Smooth muscle cell (in vitro differentiated cells): ENCODE data around the gene NRL. TPM values are rescaled to one million over a fixed set of nuclear protein-coding genes. Genes with fewer than 3 reads are reported as not detected.

Experiments
- DNase-seq: peaks from one replicate; lab custom pipeline; 2025; ENCODE audit not compliant: unreplicated experiment; lab: John Stamatoyannopoulos, UW
- H2AFZ ChIP-seq: fragments of 200-600 bp; sonication (generic); 2 replicates; pipeline ENCODE4 v1.6.0; 2016; ENCODE audit warnings: antibody characterized with exemption, low read depth, mild to moderate bottlenecking
- H3F3A ChIP-seq: fragments of 200-600 bp; sonication (generic); 2 replicates; pipeline ENCODE4 v1.6.0; 2017; ENCODE audit warnings: antibody characterized with exemption, low read depth
- H3K27ac ChIP-seq: fragments of 200-600 bp; sonication (generic); 2 replicates; pipeline ENCODE4 v1.5.1; 2016; ENCODE audit warnings: low read depth, mild to moderate bottlenecking
- H3K27me3 ChIP-seq: fragments of 200-600 bp; sonication (generic); 2 replicates; pipeline ENCODE4 v1.6.1; 2016; ENCODE audit warnings: low read depth, mild to moderate bottlenecking
- H3K36me3 ChIP-seq: fragments of 200-600 bp; sonication (generic); 2 replicates; pipeline ENCODE4 v1.5.1; 2016; ENCODE audit warnings: low read depth
- H3K4me1 ChIP-seq: fragments of 200-600 bp; sonication (generic); 2 replicates; pipeline ENCODE4 v1.5.1; 2016; ENCODE audit warnings: low read depth
- H3K4me2 ChIP-seq: fragments of 200-600 bp; sonication (generic); 2 replicates; pipeline ENCODE4 v1.6.0; 2016; ENCODE audit warnings: mild to moderate bottlenecking
- H3K4me3 ChIP-seq: fragments of 200-600 bp; sonication (generic); 2 replicates; pipeline ENCODE4 v1.5.1; 2016; ENCODE audit warnings: mild to moderate bottlenecking
- H3K79me2 ChIP-seq: fragments of 200-600 bp; sonication (generic); 2 replicates; pipeline ENCODE4 v1.6.0; 2016; ENCODE audit warnings: low read depth, mild to moderate bottlenecking
- H3K9ac ChIP-seq: fragments of 200-600 bp; sonication (generic); 2 replicates; pipeline ENCODE4 v1.6.0; 2016; ENCODE audit warnings: low read depth
- H3K9me3 ChIP-seq: fragments of 200-600 bp; sonication (generic); replicated peaks from 2 replicates; pipeline ENCODE4 v1.5.1; 2016; ENCODE audit warnings: low read depth
- H4K20me1 ChIP-seq: fragments of 200-600 bp; sonication (generic); 2 replicates; pipeline ENCODE4 v1.6.0; 2016; ENCODE audit warnings: low read depth
- CTCF ChIP-seq: fragments of 200-600 bp; sonication (generic); IDR thresholded peaks from 2 replicates; pipeline ENCODE4 v1.5.1; 2017; ENCODE audit warnings: borderline replicate concordance, mild to moderate bottlenecking, antibody characterized with exemption; ENCODE audit not compliant: insufficient read depth, poor library complexity, severe bottlenecking
- WGBS: methylation state at CpG from one replicate; pipeline ENCODE4 v1.1.7; 2016; ENCODE audit warnings: low lambda C conversion rate; 5-methylcytosine and 5-hydroxymethylcytosine counted together
- polyA plus RNA-seq: library from polyadenylated mRNA; unstranded; fragments of >200 nt; fragmentation: Nextera tagmentation; extraction: Ambion mirVana; gene quantifications from 2 replicates; pipeline ENCODE4 v1.2.1, GENCODE V29; 2016
- total RNA-seq: library from RNA; depleted of rRNA; stranded (reverse); fragments of >200 nt; gene quantifications from 2 replicates; pipeline ENCODE4 v1.2.3, GENCODE V29; 2014

NRL gene
- total and polyA plus RNA-seq, 2 experiments from 2014 or later = 1.3 to 1.9 TPM

DNA sequence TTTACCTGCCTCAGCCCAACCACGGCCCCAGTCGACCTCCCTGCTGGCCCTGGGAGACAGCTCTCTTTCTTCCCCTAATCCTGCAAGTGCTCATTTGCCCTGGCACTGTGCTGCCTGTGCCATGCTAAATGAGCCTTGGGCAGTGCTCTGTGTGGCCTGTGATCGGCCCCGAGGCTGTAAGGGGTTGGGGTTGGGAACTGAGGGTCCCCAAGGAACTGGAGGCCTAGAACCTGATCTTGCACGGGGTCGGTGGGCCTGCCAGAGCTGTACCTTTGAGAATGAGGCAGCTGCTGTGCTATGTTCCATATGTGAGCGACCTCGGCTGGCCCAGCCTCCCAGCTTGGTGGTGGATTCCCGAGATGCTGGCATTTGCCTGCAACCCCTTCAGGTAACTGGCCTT lies 35.3 kb upstream of the NRL start:
- no peak overlapping the region for H3K27ac ChIP-seq
- H3K4me1 ChIP-seq = peaks cover 15% of the 10 kb centered on the region
- H3K9me3 ChIP-seq = no peaks in the 10 kb centered on the region

GRCh38 chr14:24149302-24149969 lies 34.7 kb upstream of the NRL start:
- Histone ChIP-seq H3K36me3 (no peaks in the 10 kb centered on the region), H3K27ac (no peak overlapping the region), H3K4me1 (peaks cover 15% of the 10 kb centered on the region), H3K79me2 (peaks cover 24% of the 10 kb centered on the region), H3K4me2 (no peak overlapping the region), H2AFZ (no peak overlapping the region), H3K27me3 (no peaks in the 10 kb centered on the region), H3F3A (peaks cover 6% of the 10 kb centered on the region), H4K20me1 (peaks cover 9% of the 10 kb centered on the region), H3K9me3 (no peaks in the 10 kb centered on the region), H3K9ac (no peak overlapping the region), H3K4me3 (no peak overlapping the region)
- WGBS = 97% methylated on average over 3 of the region's 3 CpGs
- no peak for TF ChIP-seq CTCF
- DNase-seq = no peak

More for the DNA sequence above, 35.3 kb upstream of the NRL start:
- peaks cover 9% of the 10 kb centered on the region for H4K20me1 ChIP-seq
- no peak for TF ChIP-seq CTCF
- peaks cover 17% of the 10 kb centered on the region for H3K79me2 ChIP-seq
- H2AFZ ChIP-seq = no peak overlapping the region
- no peak overlapping the region for H3K9ac ChIP-seq
- peaks cover 6% of the 10 kb centered on the region for H3F3A ChIP-seq
- H3K27me3 ChIP-seq = no peaks in the 10 kb centered on the region
- DNase-seq = no peak
- H3K36me3 ChIP-seq = no peaks in the 10 kb centered on the region
- WGBS = 99% methylated on average over 9 of the region's 9 CpGs
- no peak overlapping the region for H3K4me3 ChIP-seq
- H3K4me2 ChIP-seq = no peak overlapping the region

- Histone ChIP-seq H4K20me1 (peaks cover 9% of the 10 kb centered on the region), H3K79me2 (peaks cover 24% of the 10 kb centered on the region), H3K27ac (no peak overlapping the region), H3F3A (peaks cover 13% of the 10 kb centered on the region), H2AFZ (peak overlapping the region; percentile 85), H3K4me1 (peaks cover 15% of the 10 kb centered on the region), H3K27me3 (no peaks in the 10 kb centered on the region), H3K9me3 (no peaks in the 10 kb centered on the region), H3K4me3 (peak overlapping the region; percentile 86), H3K36me3 (no peaks in the 10 kb centered on the region), H3K4me2 (peak overlapping the region; percentile 88), H3K9ac (peak overlapping the region; percentile 76)
- TF ChIP-seq CTCF = no peak
- DNase-seq = no peak
- 14% methylated on average over 25 of the region's 29 CpGs for WGBS
Measured at GRCh38 chr14:24147761-24148428, 33.1 kb upstream of the NRL start.
